Stimulated activated CD4-positive, alpha-beta T cell treated with anti-CD3 and anti-CD28 coated beads, Interleukin-2, amount 100 ng/mL, for 24 hours (primary cell): Measurements from ENCODE around the gene ARHGAP45.
"Not testable (repeated sequence)": the region's sequence is repeated elsewhere in the genome, so short reads cannot be mapped to it uniquely, and the experiment has no call there.

Source experiments
- DNase-seq, 2 donors: peaks; one replicate each; pipeline ENCODE4 v3.0.0-alpha.2; 2020

ARHGAP45 gene

GRCh38 chr19:1116726-1117581, 50.0 kb downstream of the ARHGAP45 start:
- no peak for DNase-seq

- no peak for DNase-seq
These were observed 50.7 kb downstream of the ARHGAP45 start for GRCh38 chr19:1117654-1118053.

- no peak for DNase-seq
These were observed 52.0 kb downstream of the ARHGAP45 start for GRCh38 chr19:1118999-1119398.

- DNase-seq = no peak
These were observed 52.7 kb downstream of the ARHGAP45 start for GRCh38 chr19:1119475-1120217.

- no peak for DNase-seq
These were observed 54.4 kb downstream of the ARHGAP45 start for GRCh38 chr19:1121395-1121794.

GRCh38 chr19:1122021-1122971, 55.3 kb downstream of the ARHGAP45 start:
- DNase-seq = no peak

- peak; percentile 59 to 80 for DNase-seq
These were observed 56.0 kb downstream of the ARHGAP45 start for GRCh38 chr19:1122972-1123363.

- DNase-seq = no peak
These were observed 56.4 kb downstream of the ARHGAP45 start for GRCh38 chr19:1123381-1123780.

- DNase-seq = no peak
These were observed 57.1 kb downstream of the ARHGAP45 start for GRCh38 chr19:1123885-1124677.

GRCh38 chr19:1125601-1126467, 58.9 kb downstream of the ARHGAP45 start:
- no peak for DNase-seq

GRCh38 chr19:1126984-1127760, 60.2 kb downstream of the ARHGAP45 start:
- no peak for DNase-seq

- DNase-seq = no peak
These were observed 61.1 kb downstream of the ARHGAP45 start for GRCh38 chr19:1128106-1128505.

GRCh38 chr19:1129084-1129483, 62.1 kb downstream of the ARHGAP45 start:
- not testable (repeated sequence) for DNase-seq

GRCh38 chr19:1129535-1129934, 62.6 kb downstream of the ARHGAP45 start:
- no peak for DNase-seq

GRCh38 chr19:1130771-1131717, 64.1 kb downstream of the ARHGAP45 start:
- DNase-seq = peak; percentile 62 to 64

GRCh38 chr19:1131718-1132551, 65.0 kb downstream of the ARHGAP45 start:
- DNase-seq = peak; percentile 88 to 89

- peak in 1 of 2 donors; percentile 41 for DNase-seq
These were observed 65.8 kb downstream of the ARHGAP45 start for GRCh38 chr19:1132552-1133383.
